ENCODE data around the gene ZNF366. TPM values are rescaled to one million over a fixed set of nuclear protein-coding genes. Genes with fewer than 3 reads are reported as not detected.
A peak's percentile ranks its signal among the peaks of the same experiment; 100 is the strongest.

Gene ZNF366
- total RNA-seq, 1 donor from 2014 or later = not detected

DNA sequence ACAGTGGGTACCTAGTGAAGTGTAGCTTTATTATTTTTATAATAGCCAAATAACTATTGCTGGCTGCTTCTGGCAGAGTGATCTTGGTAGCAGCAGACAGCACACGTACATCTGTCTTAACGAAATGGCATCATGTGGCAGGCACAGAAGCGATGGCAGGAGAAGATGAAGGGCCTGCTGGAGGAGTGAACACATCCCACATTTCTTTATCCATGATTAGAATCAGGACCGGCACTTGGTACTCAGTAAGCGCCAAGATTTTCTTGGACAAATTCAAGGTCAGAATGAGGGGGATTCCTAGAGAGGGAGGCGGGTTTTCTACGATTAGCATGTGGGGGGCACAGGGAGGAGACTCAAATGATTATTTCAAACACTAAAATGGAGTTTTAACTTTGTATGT lies 23.0 kb upstream of the ZNF366 start:
- Mint-ChIP-seq H3K36me3 (ENCODE audit: low read depth) (no peaks in the 10 kb centered on the region), H3K27me3 (ENCODE audit: low read depth) (no peaks in the 10 kb centered on the region), H3K27ac (ENCODE audit: unreplicated experiment) (no peak overlapping the region), H3K9me3 (ENCODE audit: low read depth) (peaks cover 9% of the 10 kb centered on the region), H3K4me1 (ENCODE audit: low read depth) (peaks cover 13% of the 10 kb centered on the region), H3K4me3 (ENCODE audit: unreplicated experiment) (no peak overlapping the region)
- TF ChIP-seq, protein P1, sequence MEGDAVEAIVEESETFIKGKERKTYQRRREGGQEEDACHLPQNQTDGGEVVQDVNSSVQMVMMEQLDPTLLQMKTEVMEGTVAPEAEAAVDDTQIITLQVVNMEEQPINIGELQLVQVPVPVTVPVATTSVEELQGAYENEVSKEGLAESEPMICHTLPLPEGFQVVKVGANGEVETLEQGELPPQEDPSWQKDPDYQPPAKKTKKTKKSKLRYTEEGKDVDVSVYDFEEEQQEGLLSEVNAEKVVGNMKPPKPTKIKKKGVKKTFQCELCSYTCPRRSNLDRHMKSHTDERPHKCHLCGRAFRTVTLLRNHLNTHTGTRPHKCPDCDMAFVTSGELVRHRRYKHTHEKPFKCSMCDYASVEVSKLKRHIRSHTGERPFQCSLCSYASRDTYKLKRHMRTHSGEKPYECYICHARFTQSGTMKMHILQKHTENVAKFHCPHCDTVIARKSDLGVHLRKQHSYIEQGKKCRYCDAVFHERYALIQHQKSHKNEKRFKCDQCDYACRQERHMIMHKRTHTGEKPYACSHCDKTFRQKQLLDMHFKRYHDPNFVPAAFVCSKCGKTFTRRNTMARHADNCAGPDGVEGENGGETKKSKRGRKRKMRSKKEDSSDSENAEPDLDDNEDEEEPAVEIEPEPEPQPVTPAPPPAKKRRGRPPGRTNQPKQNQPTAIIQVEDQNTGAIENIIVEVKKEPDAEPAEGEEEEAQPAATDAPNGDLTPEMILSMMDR (IDR thresholded peaks at IDR 0.05) = no peak
- no peak for DNase-seq (ENCODE audit: low spot score)

DNA sequence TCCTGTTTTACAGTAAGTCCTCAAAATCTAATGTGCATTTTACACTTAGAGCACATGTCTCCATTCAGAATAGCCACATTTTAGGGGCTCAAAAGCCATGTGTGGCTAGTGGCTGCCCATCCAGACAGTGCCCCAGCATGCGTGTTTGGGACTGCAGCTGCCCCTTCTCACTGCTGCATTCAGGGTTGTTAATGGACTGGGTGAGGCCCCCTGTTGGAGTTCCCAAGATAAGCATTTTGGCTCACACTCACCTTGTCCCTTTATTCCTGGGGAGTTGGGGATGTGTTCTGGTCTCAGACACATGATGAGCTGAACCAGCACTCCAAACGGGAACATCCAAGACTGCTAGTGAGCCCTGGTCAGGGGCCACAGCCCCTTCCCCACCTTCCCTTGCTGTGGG lies 22.2 kb upstream of the ZNF366 start:
- H3K27me3 Mint-ChIP-seq (ENCODE audit: low read depth) = no peaks in the 10 kb centered on the region
- no peak overlapping the region for H3K4me3 Mint-ChIP-seq (ENCODE audit: unreplicated experiment)
- H3K27ac Mint-ChIP-seq (ENCODE audit: unreplicated experiment) = no peak overlapping the region
- H3K4me1 Mint-ChIP-seq (ENCODE audit: low read depth) = peaks cover 13% of the 10 kb centered on the region
- H3K36me3 Mint-ChIP-seq (ENCODE audit: low read depth) = no peaks in the 10 kb centered on the region
- DNase-seq (ENCODE audit: low spot score) = no peak
- H3K9me3 Mint-ChIP-seq (ENCODE audit: low read depth) = peaks cover 9% of the 10 kb centered on the region
- TF ChIP-seq, protein P1 (IDR thresholded peaks at IDR 0.05) = no peak

- Mint-ChIP-seq H3K27me3 (ENCODE audit: low read depth) (no peaks in the 10 kb centered on the region), H3K4me1 (ENCODE audit: low read depth) (peaks cover 16% of the 10 kb centered on the region)
These were observed 18.6 kb upstream of the ZNF366 start for GRCh38 chr5:72525816-72526215.

DNA sequence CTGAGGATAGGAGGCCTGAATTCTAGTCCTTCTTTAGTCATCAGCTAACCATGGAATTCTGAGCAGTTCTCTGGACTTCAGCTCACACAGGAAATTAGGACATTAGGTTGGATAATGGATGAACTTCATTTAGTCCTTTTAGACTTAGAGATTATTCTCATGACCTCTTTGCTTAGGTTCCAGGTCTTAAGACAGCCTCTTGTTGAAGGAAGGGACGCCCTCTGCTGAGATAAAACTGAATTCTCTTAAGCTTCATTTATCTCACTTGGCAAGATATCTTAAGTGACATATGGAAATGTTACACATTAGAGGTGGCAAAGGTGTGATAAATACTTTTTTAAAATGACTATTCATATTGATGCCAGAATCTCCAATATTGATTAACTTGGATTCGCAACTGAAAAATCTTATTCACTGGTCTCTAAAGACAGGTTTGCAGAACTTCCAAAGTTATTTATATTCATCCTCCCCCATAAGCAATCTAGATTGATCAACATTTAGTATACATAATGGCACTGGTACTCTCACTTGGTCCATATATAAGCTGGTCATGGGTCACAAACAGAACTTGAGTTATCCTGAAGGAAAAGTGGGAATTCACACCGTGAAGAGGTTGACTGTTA lies 16.9 kb upstream of the ZNF366 start:
- peaks cover 5% of the 10 kb centered on the region for H3K36me3 Mint-ChIP-seq (ENCODE audit: low read depth)
- H3K27ac Mint-ChIP-seq (ENCODE audit: unreplicated experiment) = no peak overlapping the region
- no peak overlapping the region for H3K4me3 Mint-ChIP-seq (ENCODE audit: unreplicated experiment)
- peaks cover 16% of the 10 kb centered on the region for H3K4me1 Mint-ChIP-seq (ENCODE audit: low read depth)
- H3K27me3 Mint-ChIP-seq (ENCODE audit: low read depth) = no peaks in the 10 kb centered on the region
- H3K9me3 Mint-ChIP-seq (ENCODE audit: low read depth) = peaks cover 14% of the 10 kb centered on the region
- TF ChIP-seq, protein P1 (IDR thresholded peaks at IDR 0.05) = peak; percentile 90
- no peak for DNase-seq (ENCODE audit: low spot score)

More at GRCh38 chr5:72525816-72526215, 18.6 kb upstream of the ZNF366 start:
- Mint-ChIP-seq H3K27ac (ENCODE audit: unreplicated experiment) (no peak overlapping the region), H3K9me3 (ENCODE audit: low read depth) (peaks cover 6% of the 10 kb centered on the region), H3K4me3 (ENCODE audit: unreplicated experiment) (no peak overlapping the region), H3K36me3 (ENCODE audit: low read depth) (no peaks in the 10 kb centered on the region)
- TF ChIP-seq, protein P1 (IDR thresholded peaks at IDR 0.05) = no peak
- DNase-seq (ENCODE audit: low spot score) = no peak

GRCh38 chr5:72522607-72523006 lies 15.4 kb upstream of the ZNF366 start:
- Mint-ChIP-seq H3K4me3 (ENCODE audit: unreplicated experiment) (no peak overlapping the region), H3K27ac (ENCODE audit: unreplicated experiment) (no peak overlapping the region), H3K27me3 (ENCODE audit: low read depth) (no peaks in the 10 kb centered on the region), H3K36me3 (ENCODE audit: low read depth) (peaks cover 5% of the 10 kb centered on the region), H3K4me1 (ENCODE audit: low read depth) (peaks cover 26% of the 10 kb centered on the region), H3K9me3 (ENCODE audit: low read depth) (peaks cover 17% of the 10 kb centered on the region)
- DNase-seq (ENCODE audit: low spot score) = no peak
- TF ChIP-seq, protein P1 (IDR thresholded peaks at IDR 0.05) = no peak
